A549 treated with AZD2906 at 1 μM for 4 hours (cell line): ENCODE results near the gene FAM170B. TPM values are rescaled to one million over a fixed set of nuclear protein-coding genes. Genes with fewer than 3 reads are reported as not detected.

Experiments
- total RNA-seq: library from RNA; stranded (reverse); fragments of 200-300 nt; extraction: Qiagen RNA extraction; gene quantifications from 5 replicates; pipeline ENCODE4 v1.2.3, GENCODE V29; 2022

FAM170B gene
- not detected in 5 replicates for total RNA-seq

GRCh38 chr10:49133706-49134248 is at the start of gene FAM170B:
FAM170B (minus strand) TSS chr10:49134021; CDS start chr10:49133918, 103 bp downstream.

DNA sequence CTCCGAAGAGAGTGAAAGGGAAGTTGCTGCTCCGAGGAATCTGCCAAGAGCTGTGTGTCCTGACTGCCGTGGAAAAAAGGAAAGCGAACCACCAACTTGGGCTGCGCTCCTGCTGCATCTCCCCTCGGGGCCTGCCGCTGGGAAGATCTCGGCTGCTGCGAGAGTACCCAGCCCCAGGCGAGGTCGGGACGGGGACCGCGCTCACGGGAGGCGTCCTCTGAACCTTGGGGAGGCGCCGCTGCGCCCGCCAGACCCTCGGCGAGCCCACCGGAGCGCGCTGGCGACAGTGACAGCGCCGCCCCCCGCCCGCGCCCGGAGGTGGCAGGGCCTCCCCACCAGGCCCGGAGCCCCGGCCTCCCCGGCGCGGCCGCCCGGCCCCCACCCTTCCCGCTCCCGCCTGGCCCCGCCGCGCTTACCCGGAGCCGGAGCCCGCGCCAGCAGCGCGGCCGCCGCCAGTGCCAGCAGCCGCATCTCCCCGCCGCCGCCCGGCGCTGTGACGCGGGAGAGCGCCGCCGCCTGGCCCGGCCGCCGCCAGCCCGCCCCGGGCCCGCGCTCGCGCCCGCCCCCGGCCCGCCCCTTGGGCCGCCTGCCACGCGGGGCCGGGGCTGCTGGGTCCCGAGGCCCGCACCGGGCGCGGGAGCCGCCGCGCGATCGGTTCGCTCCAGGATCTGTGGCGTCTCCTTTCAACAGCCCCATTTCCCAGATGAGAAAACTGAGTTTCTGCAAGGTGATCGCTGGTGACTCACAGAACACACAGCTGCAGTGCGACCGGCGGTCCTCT is 18.6 kb downstream of the FAM170B start, which contains the start of gene VSTM4:
VSTM4 (minus strand) TSS at position 508 of the 781 bp plus-strand sequence; CDS start at position 471, 37 bp downstream.

Other genes starting within 250 kb of the FAM170B start
- not detected in 5 replicates for gene LRRC18, start 194.2 kb downstream of the FAM170B start, total RNA-seq
- gene VSTM4, start 18.5 kb downstream of the FAM170B start, total RNA-seq, result 0.23 to 0.41 TPM (median 0.29 TPM) in 5 replicates
- gene TMEM273, start 54.4 kb upstream of the FAM170B start, total RNA-seq, result not detected in 5 replicates
- gene C10orf71, start 165.1 kb upstream of the FAM170B start, total RNA-seq, result not detected in 5 replicates